Testis (tissue), 3 donors: Measurements from ENCODE around the gene XPA. TPM values are rescaled to one million over a fixed set of nuclear protein-coding genes. Genes with fewer than 3 reads are reported as not detected.
"Not testable (repeated sequence)": the region's sequence is repeated elsewhere in the genome, so short reads cannot be mapped to it uniquely, and the experiment has no call there.

ENCODE experiments used
- DNase-seq: peaks from one replicate; pipeline ENCODE4 v3.0.0-alpha.2; 2019
- H3K27ac ChIP-seq, 2 donors: fragments of 200-600 bp; sonication (generic); one replicate each; pipeline ENCODE4 v1.5.1; 2019
- H3K27me3 ChIP-seq: fragments of 200-600 bp; sonication (generic); one replicate; pipeline ENCODE4 v1.5.1; 2019
- H3K36me3 ChIP-seq: fragments of 200-600 bp; sonication (generic); one replicate; pipeline ENCODE4 v1.5.1; 2017; ENCODE audit warnings: low read depth; ENCODE audit errors: missing control alignments
- H3K4me1 ChIP-seq: fragments of 200-600 bp; sonication (generic); one replicate; pipeline ENCODE4 v1.5.1; 2019
- H3K4me3 ChIP-seq, 2 donors: fragments of 200-600 bp; sonication (generic); one replicate each; pipeline ENCODE4 v1.5.1; 2017 to 2019
- H3K9me3 ChIP-seq: fragments of 200-600 bp; sonication (generic); one replicate; pipeline ENCODE4 v1.5.1; 2017
- POLR2A ChIP-seq: fragments of 450-650 bp; IDR thresholded peaks from one replicate; pipeline ENCODE4 v1.6.1; 2017; ENCODE audit warnings: antibody characterized with exemption, mild to moderate bottlenecking, moderate library complexity
- WGBS, 2 donors: methylation state at CpG; one replicate each; pipeline ENCODE4 v1.1.5; 2018; 5-methylcytosine and 5-hydroxymethylcytosine counted together
- intact Hi-C: fragments of 100-400 bp; cut with DNase I; formaldehyde crosslinking; loops from one replicate; pipeline ENCODE4 v1.15.1; 2023; ENCODE audit warnings: low total_unique reads
- polyA plus RNA-seq: library from polyadenylated mRNA; stranded (reverse); fragments of 350-450 nt; fragmentation: Illumina TruSeq; extraction: RNeasy Lipid Tissue Mini Kit (QIAGEN cat#74804); gene quantifications from one replicate; pipeline ENCODE4 v1.2.3, GENCODE V29; 2014; ENCODE audit warnings: low read depth, low replicate concordance; ENCODE audit not compliant: insufficient read depth
- total RNA-seq, 2 donors: library from RNA; depleted of rRNA; stranded (reverse); fragments of >200 nt; gene quantifications; one replicate each; pipeline ENCODE4 v1.2.3, GENCODE V29; 2016
- TF ChIP-seq, protein P1 (sequence below), 3 experiments: fragments of 450-650 bp in 2 of 3; fragments of 200-600 bp in 1 of 3; sonication (generic) in 1 of 3; IDR thresholded peaks; one replicate each; pipeline ENCODE4 v1.5.1; 2016 to 2019; ENCODE audit warnings: antibody characterized with exemption in 3 of 3, mild to moderate bottlenecking in 2 of 3, moderate library complexity in 1 of 3

XPA gene
- total and polyA plus RNA-seq, 3 donors from 2014 or later: 7.3 to 10.6 (median 10.6) TPM

GRCh38 chr9:97705354-97705950, 8.3 kb upstream of the XPA start:
- DNase-seq: no peak
- Histone ChIP-seq H3K27me3 (no peaks in the 10 kb centered on the region), H3K27ac (no peak overlapping the region), H3K4me1 (no peaks in the 10 kb centered on the region), H3K4me3 (no peak overlapping the region), H3K9me3 (no peaks in the 10 kb centered on the region), H3K36me3 (no peaks in the 10 kb centered on the region)
- no peak for TF ChIP-seq POLR2A
- TF ChIP-seq, protein P1, sequence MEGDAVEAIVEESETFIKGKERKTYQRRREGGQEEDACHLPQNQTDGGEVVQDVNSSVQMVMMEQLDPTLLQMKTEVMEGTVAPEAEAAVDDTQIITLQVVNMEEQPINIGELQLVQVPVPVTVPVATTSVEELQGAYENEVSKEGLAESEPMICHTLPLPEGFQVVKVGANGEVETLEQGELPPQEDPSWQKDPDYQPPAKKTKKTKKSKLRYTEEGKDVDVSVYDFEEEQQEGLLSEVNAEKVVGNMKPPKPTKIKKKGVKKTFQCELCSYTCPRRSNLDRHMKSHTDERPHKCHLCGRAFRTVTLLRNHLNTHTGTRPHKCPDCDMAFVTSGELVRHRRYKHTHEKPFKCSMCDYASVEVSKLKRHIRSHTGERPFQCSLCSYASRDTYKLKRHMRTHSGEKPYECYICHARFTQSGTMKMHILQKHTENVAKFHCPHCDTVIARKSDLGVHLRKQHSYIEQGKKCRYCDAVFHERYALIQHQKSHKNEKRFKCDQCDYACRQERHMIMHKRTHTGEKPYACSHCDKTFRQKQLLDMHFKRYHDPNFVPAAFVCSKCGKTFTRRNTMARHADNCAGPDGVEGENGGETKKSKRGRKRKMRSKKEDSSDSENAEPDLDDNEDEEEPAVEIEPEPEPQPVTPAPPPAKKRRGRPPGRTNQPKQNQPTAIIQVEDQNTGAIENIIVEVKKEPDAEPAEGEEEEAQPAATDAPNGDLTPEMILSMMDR (IDR thresholded peaks at IDR 0.05): no peak
- 42 to 48% methylated on average over 3 of the region's 3 CpGs for WGBS, 2 donors
- intact Hi-C loops: no loop called here

- H3K27me3 ChIP-seq: no peaks in the 10 kb centered on the region
- WGBS, 2 donors: 81 to 84% methylated on average over 3 to 4 of the region's 4 CpGs
- intact Hi-C loops: no loop called here
These were observed 7.7 kb upstream of the XPA start for GRCh38 chr9:97704851-97705250.

GRCh38 chr9:97704345-97704677, 7.2 kb upstream of the XPA start:
- TF ChIP-seq POLR2A: no peak
- TF ChIP-seq, protein P1 (IDR thresholded peaks at IDR 0.05): no peak
- Histone ChIP-seq H3K27ac (no peak overlapping the region), H3K4me3 (no peak overlapping the region), H3K9me3 (no peaks in the 10 kb centered on the region), H3K36me3 (no peaks in the 10 kb centered on the region), H3K4me1 (no peaks in the 10 kb centered on the region), H3K27me3 (no peaks in the 10 kb centered on the region)
- 77 to 84% methylated on average over 3 of the region's 3 CpGs for WGBS, 2 donors
- no peak for DNase-seq
- intact Hi-C loops: no loop called here

More at GRCh38 chr9:97704851-97705250, 7.7 kb upstream of the XPA start:
- Histone ChIP-seq H3K27ac (no peak overlapping the region), H3K9me3 (no peaks in the 10 kb centered on the region), H3K4me1 (no peaks in the 10 kb centered on the region), H3K36me3 (no peaks in the 10 kb centered on the region), H3K4me3 (no peak overlapping the region)
- no peak for TF ChIP-seq POLR2A
- TF ChIP-seq, protein P1 (IDR thresholded peaks at IDR 0.05): no peak
- DNase-seq: no peak

GRCh38 chr9:97703437-97704344, 6.6 kb upstream of the XPA start:
- WGBS, 2 donors: 65 to 75% methylated on average over 11 of the region's 11 CpGs
- Histone ChIP-seq H3K9me3 (no peaks in the 10 kb centered on the region), H3K27ac (no peak overlapping the region), H3K27me3 (no peaks in the 10 kb centered on the region), H3K36me3 (no peaks in the 10 kb centered on the region), H3K4me1 (no peaks in the 10 kb centered on the region), H3K4me3 (no peak overlapping the region)
- TF ChIP-seq, protein P1 (IDR thresholded peaks at IDR 0.05): no peak
- TF ChIP-seq POLR2A: no peak
- no peak for DNase-seq
- intact Hi-C loops: no loop called here

GRCh38 chr9:97699824-97700223, 2.7 kb upstream of the XPA start:
- not testable (repeated sequence) for DNase-seq, H3K36me3 ChIP-seq, H3K9me3 ChIP-seq, H3K27me3 ChIP-seq, H3K27ac ChIP-seq, H3K4me3 ChIP-seq
- intact Hi-C loops: loop anchor here (10.0 kb wide), 1 partner anchor 65 kb away; the partner anchor contains the start of genes NCBP1 and TSTD2
- WGBS, 2 donors: 76 to 87% methylated on average over 3 of the region's 3 CpGs
- peaks cover 13% of the 10 kb centered on the region for H3K4me1 ChIP-seq

DNA sequence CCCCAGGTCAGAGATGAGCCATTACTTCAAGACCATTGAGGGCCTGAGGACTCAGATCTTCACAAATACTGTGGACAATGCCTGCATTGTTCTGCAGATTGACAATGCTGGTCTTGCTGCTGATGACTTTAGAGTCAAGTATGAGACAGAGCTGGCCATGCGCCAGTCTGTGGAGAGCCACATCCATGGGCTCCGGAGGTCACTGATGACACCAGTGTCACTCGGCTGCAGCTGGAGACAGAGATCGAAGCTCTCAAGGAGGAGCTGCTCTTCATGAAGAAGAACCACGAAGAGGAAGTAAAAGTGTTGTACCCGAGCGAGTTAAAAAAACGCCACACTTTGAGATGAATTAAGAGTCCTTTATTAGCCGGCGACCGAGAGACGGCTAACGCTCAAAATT, 2.1 kb upstream of the XPA start:
- not testable (repeated sequence) for H3K4me3 ChIP-seq, H3K27ac ChIP-seq, H3K36me3 ChIP-seq, H3K9me3 ChIP-seq, H3K27me3 ChIP-seq
- 64 to 78% methylated on average over 13 of the region's 13 CpGs for WGBS, 2 donors
- peaks cover 13% of the 10 kb centered on the region for H3K4me1 ChIP-seq
- peak; percentile 23 for DNase-seq
- intact Hi-C loops: loop anchor here (10.0 kb wide), 1 partner anchor 64 kb away; the partner anchor contains the start of genes NCBP1 and TSTD2
